Sigmoid colon (tissue), 3 donors: ENCODE results near the gene SF3B6.

Experiments used
- POLR2A ChIP-seq, 2 donors: fragments of 450-650 bp; IDR thresholded peaks; one replicate each; pipeline ENCODE4 v1.6.1; 2016; ENCODE audit warnings: antibody characterized with exemption in 2 of 2, mild to moderate bottlenecking in 2 of 2, moderate library complexity in 2 of 2
- TF ChIP-seq, protein P1 (sequence below), 4 experiments: fragments of 450-650 bp in 3 of 4; fragments of 200-600 bp in 1 of 4; IDR thresholded peaks; one replicate each; pipeline ENCODE4 v1.5.1; 2016 to 2019; ENCODE audit warnings: antibody characterized with exemption in 4 of 4, mild to moderate bottlenecking in 3 of 4, moderate library complexity in 2 of 4

DNA sequence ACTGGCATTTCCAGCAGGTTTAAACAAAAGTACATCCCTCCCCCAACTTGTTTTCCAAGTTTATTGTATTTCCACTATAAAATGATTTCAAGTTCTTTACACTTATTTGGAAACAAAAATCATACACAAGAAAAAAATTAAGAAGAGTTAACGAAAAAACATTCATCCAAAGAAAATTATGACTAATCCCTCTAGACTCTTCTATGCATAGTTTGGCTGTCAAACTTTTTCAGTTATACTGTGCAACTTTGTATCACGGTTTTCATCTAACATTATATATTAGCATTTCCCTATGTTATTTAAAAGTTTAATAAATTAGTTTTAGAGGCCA, 29.6 kb downstream of the SF3B6 start:
- no peak for TF ChIP-seq POLR2A (IDR thresholded peaks at IDR 0.05)
- TF ChIP-seq, protein P1, sequence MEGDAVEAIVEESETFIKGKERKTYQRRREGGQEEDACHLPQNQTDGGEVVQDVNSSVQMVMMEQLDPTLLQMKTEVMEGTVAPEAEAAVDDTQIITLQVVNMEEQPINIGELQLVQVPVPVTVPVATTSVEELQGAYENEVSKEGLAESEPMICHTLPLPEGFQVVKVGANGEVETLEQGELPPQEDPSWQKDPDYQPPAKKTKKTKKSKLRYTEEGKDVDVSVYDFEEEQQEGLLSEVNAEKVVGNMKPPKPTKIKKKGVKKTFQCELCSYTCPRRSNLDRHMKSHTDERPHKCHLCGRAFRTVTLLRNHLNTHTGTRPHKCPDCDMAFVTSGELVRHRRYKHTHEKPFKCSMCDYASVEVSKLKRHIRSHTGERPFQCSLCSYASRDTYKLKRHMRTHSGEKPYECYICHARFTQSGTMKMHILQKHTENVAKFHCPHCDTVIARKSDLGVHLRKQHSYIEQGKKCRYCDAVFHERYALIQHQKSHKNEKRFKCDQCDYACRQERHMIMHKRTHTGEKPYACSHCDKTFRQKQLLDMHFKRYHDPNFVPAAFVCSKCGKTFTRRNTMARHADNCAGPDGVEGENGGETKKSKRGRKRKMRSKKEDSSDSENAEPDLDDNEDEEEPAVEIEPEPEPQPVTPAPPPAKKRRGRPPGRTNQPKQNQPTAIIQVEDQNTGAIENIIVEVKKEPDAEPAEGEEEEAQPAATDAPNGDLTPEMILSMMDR (IDR thresholded peaks at IDR 0.05): no peak
